HG03139 (cell line): Measurements from ENCODE around the gene PAX9.

Experiments
- ATAC-seq: cut with Tn5 transposase; IDR thresholded peaks from one replicate; pipeline ENCODE4 v1.9.1; 2021; ENCODE audit not compliant: unreplicated experiment

PAX9 gene

DNA sequence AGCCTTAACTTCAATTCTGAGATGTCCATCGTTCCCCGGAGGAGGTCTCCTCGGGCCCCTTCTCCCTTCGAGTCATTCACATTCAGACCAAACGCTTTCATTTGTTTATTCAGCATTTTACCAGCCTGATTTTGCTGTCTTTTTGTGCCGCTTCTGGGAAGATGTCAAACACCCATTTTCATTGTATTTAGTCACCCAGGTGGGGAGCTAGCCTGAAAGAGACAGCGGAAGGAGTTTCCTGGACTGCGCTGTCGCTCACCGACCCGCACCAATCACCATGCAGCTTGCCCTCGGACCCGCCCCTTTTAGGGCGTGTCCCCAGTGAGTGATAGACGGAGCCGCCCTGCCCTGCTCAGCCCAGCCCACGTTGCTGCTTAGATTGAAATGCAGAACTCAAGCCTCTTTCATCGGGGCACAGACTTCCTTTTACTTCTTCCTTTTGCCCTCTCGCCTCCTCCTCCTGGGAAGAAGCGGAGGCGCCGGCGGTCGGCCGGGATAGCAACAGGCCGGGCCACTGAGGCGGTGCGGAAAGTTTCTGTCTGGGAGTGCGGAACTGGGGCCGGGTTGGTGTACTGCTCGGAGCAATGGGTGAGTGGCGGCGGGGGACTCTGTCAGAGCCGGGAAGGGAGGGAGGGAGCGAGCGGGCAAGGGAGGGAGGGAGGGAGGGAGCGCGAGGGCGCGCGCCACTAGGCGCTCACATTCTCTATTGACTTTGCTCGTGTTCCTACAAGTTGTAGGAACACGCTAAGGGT, at the start of gene PAX9:
Gene PAX9 (plus strand): TSS at position 355 of the 752 bp plus-strand sequence. CDS start 230 bp downstream, at position 585.
- no peak for ATAC-seq

DNA sequence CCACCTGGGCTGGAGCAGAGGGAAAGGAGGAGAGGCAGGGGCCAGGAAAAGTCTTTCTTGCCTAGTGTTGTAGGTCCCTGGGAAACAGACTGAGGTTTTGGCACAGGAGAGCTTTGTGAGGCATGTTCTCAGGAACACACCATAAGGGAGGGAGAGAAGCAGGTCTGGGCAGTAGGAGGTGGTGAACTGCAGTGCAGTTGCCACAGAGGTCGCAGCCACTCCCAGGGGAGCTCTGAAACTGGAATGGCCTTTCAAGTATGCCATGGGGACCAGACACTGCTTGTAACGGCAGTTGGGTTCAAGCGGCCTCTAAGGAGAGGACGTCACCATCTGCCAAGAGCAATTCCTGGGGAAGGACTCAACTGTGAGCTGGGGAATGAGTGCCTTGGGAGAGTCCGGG, 43.8 kb upstream of the PAX9 start:
- no peak for ATAC-seq

DNA sequence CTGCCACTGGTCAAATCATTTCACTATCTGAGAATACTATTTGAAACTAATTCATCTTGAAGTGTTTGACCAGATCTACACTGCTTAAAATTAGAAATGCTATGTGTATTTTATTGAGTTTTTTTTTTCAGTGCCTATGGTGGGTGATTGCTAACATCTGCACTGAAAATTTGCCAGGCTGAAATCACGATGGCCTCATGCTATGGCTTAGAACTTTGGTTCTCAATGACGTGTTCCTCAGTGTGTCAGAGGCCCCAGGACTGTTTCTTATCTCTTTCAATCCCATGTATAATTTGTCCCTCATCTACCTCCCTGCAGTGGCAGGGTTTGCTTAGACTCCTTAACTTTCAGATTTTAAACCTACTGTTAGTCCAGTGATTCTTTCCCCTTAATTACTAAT, 43.0 kb upstream of the PAX9 start:
- no peak for ATAC-seq

DNA sequence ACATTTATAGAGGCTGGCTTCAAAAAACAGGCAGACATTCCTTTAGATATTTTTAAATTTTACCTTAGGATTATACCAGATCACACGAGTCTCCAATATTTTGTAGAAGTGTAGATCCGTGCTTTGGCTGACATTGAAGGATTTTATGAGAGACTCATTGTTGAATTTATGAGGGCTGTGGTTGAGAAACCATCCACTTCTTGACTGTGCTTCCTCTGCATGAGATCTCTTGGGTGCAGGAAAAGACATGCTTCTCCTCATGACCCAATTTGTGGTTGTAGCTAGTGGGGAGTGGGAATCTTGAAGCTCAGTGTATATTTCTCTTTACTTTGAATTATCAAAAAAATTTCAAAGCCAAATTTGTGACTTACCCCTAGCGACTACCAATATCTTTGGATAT, 42.5 kb upstream of the PAX9 start:
- no peak for ATAC-seq

DNA sequence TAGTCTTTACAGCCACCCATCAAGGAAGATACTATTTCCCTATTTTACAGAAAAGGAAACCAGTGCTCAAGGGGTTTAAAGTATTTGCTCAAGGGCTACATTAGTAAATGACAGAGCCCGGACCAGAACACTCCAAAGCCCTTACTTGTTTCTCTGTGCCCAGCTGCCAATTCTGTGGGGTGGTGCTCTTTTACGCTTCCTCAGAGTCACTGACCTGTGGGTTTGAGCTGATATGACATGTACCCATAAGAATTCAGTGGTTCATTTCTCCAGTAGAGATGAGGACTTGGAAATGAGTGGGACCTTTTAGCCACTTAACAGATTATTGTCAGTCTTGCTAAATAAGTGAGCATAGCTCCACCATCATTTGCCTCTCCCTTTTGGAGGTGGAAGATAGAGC, 41.8 kb upstream of the PAX9 start:
- ATAC-seq = no peak

GRCh38 chr14:36625014-36625413, 36.6 kb upstream of the PAX9 start:
- ATAC-seq = no peak

GRCh38 chr14:36625436-36625835, 36.2 kb upstream of the PAX9 start:
- no peak for ATAC-seq

- ATAC-seq = no peak
Measured at GRCh38 chr14:36626151-36626550, 35.5 kb upstream of the PAX9 start.

- no peak for ATAC-seq
Measured at GRCh38 chr14:36627981-36628380, 33.7 kb upstream of the PAX9 start.

GRCh38 chr14:36633580-36633979, 28.1 kb upstream of the PAX9 start:
- ATAC-seq = no peak

GRCh38 chr14:36646664-36647416, 14.8 kb upstream of the PAX9 start:
- no peak for ATAC-seq

- no peak for ATAC-seq
Measured at GRCh38 chr14:36647417-36647823, 14.2 kb upstream of the PAX9 start.

DNA sequence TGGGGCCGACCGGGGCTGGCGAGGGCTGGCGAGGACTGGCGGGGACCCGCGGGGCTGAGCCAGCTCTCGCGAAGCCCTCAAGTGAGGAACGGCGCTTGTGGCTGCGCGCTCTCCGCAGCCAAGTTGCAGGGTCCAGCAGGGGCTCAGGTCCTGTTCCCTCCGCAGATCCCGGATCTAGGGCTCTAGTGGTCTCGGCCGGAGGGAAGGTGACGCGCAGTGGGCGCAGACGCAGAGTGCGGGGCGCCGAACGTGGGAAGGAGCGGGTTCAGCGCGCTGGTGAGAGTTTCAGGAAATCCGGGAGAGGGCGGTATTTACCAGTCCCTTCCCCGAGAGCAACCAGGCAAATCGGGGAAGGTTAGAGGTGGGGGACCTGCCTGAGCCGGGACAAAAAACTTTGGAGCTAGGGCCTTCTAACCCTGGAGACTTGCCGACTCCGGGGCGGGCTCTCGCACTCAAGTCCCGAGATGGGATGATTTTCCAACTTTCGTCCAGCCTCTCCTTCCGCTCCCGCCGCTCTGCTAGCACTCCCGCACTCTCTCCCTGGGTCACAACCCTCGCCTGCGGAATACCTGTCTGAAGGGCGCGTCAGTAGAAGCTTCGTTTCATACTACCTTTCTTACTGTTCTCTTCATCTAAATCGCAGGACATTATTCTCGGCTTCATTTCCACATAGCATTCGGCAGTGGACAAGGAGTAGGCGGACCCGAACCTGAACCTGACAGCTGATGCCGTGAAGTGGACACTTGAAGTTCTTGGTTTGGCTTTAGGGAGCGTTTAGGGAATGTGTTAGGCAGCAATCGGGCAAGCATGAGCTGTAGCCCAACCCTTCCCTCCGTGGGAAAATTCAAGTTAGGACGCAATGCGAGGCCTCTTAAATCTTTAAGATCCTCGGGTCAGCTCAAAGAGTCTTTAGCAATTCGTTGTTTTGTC, 13.6 kb upstream of the PAX9 start:
- ATAC-seq = no peak

GRCh38 chr14:36649872-36650650, 11.6 kb upstream of the PAX9 start:
- no peak for ATAC-seq

GRCh38 chr14:36652542-36653201, 9.0 kb upstream of the PAX9 start:
- no peak for ATAC-seq

- no peak for ATAC-seq
Measured at GRCh38 chr14:36653413-36653812, 8.2 kb upstream of the PAX9 start.

DNA sequence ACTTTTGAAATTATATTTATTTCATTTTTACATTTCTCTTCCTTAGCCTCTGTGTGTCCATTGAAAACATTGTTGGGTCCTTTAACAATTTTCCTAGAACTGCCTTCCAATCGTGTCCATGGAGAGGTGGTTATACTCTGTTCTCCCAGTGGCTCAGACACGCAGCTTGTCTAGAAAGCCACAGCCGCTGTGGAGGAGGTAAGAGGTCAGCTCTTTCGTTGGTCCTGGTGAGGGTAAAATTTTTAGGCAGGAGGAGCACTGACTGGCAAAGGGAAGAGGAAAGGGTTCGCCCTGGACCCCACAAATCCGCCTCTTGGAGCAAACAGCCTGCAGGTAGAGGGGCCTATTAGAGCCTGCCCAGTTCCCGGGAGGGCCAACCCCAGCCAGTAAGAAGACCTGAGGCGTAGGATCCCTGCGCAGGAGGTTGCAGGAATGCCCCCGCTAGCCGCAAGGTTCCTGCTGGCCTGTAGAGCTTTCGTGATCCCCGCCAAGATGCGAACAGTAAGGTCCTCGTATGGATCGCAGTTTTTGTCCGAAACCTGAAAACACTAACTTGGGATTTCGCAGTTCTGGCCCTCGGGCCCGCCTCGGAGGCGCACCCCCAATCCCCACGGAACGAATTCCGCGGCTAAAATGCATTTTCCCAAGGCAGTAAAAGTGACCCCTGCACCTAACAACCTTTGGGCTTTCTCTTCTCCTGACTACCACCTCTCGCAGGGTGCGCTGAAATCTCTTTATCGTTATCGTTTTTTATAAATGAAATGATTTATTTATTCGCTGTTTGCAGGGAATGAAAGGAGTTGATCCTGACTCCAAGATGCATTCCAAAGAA, 7.5 kb upstream of the PAX9 start:
- no peak for ATAC-seq

DNA sequence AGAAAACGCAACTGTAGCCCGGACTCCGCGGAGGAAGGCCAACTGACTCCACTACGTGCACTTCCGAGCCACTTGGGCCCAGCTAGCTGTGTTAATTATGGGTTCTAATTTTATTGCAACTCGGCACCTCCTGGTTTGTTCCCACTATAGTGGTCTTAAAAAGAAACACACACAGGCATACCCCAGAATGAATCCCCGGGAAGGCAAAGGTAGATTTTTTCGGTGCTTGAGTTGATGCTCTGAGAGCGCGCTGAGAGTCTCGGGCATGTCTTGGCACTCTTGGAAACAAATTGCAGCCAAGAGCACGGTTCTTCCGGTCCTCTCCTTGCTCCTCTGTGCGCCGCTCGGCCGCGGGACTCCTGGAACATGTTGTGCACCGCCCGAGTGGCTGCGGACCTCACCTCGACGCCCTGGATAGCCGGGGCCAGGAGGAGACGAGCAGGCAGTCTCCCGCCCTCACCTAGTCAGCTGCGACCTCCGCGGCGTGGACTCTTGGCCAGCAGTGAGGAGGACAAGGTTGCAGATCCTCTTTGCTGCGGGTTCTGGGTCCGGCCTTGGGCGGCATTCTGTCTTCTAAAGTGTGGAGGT, 6.8 kb upstream of the PAX9 start:
- ATAC-seq = no peak

DNA sequence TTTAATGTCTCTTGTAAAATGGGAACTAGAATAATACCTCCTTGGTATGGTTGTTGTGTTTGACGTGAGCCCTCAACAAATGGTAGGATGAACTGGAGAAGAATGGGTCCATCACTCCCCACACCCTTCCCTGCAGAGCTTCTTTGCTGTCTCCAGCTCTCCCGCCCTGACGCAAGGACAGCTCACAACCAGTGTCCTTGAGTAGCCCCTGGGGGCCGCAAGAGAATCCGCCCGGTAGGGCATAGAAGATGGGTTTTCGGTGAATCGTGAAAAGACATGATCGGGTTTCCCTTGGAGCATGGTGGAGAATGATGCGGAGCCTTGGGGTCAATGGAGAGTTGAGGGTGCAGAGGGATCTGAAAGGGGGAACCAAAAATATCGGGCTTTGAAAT, 6.1 kb upstream of the PAX9 start:
- ATAC-seq = no peak
